Hematopoietic multipotent progenitor cell treated with erythropoietin and hydrocortisone succinate and interleukin-3 and kit ligand, for 8 days (in vitro differentiated cells): ENCODE measurements around the gene ADM2.
"Not testable (repeated sequence)": the region's sequence is repeated elsewhere in the genome, so short reads cannot be mapped to it uniquely, and the experiment has no call there.

Source experiments
- DNase-seq: peaks from one replicate; pipeline ENCODE4 v3.0.0-alpha.2; 2015

ADM2 gene

GRCh38 chr22:50507991-50508884 is 26.9 kb downstream of the ADM2 start, which contains the start of gene NCAPH2:
Gene NCAPH2, plus strand, starts transcription at chr22:50508224. Its CDS starts 114 bp downstream, at chr22:50508338.
- peak; percentile 95 for DNase-seq

GRCh38 chr22:50508897-50509296 is 27.6 kb downstream of the ADM2 start:
- DNase-seq: no peak

GRCh38 chr22:50513175-50513574 is 31.8 kb downstream of the ADM2 start:
- no peak for DNase-seq

GRCh38 chr22:50516068-50516467 is 34.7 kb downstream of the ADM2 start:
- DNase-seq: no peak

DNA sequence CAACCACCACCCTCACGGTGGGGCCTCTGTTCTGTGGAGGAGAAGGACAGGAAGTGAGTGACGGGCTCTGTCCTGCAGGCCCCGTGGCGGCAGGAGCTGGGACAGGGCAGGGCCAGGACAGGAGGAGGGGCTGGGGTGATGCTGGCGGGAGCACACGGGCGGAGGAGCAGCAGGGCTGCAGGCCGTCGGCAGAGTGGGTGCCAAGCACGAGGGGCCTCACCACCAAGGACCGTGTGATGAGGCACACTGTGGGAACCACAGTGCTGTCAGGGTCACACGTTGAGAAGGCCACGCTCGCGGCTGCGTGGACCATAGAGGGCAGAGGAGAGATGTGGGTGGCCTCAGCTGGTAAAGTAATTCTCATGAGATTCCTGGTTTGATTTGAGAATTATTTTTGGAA is 35.5 kb downstream of the ADM2 start:
- DNase-seq: no peak

GRCh38 chr22:50517495-50518260 is 36.3 kb downstream of the ADM2 start:
- no peak for DNase-seq

GRCh38 chr22:50518606-50519005 is 37.3 kb downstream of the ADM2 start:
- no peak for DNase-seq

- no peak for DNase-seq
Observed at GRCh38 chr22:50519151-50519550, 37.8 kb downstream of the ADM2 start.

DNA sequence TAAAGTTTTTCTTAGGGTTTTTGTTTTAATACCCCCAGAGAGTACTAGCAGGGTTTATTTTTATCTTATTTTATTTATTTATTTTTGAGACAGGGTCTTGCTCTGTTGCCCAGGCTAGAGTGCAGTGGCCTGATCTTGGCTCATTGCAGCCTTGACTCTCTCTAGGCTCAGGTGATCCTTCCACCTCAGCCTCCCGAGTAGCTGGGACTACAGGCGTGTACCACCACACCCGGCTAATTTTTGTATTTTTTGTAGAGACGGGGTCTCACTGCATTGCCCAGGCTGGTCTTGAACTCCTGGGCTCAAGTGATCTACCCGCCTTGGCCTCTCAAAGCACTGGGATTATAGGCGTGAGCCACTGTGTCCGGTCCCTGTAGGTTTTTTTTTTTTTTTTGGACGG is 38.8 kb downstream of the ADM2 start:
- DNase-seq: not testable (repeated sequence)

DNA sequence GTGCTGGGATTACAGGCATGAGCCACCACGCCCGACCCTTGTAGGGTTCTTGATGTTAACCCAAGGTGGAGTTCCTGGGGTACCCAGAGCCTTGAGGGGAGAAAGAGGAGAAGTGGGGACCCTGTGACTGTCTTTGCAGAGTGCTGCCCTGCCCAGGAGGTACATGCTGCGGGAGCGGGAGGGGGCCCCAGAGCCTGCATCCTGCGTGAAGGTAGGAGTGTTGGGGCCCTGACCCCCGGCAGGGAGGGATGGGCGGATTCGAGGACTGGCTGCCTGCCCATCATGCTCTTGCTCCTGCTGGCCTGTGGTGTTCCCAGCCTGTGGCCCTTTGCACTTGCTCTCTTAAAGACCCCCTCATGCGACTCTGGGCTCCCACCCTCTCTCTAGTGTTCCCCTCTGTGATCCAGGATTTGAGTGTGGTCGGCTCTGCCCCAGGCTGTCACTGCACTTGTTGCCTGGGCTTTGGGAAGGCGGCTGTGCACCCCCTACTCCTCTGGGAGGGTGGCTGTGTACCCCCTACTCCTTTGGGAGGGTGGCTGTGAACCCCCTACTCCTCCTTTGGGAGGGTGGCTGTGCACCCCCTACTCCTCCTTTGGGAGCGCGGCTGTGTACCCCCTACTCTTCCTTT is 39.6 kb downstream of the ADM2 start:
- no peak for DNase-seq

GRCh38 chr22:50521710-50522109 is 40.4 kb downstream of the ADM2 start:
- no peak for DNase-seq

- DNase-seq: no peak
Observed at GRCh38 chr22:50522208-50522805, 41.0 kb downstream of the ADM2 start.

GRCh38 chr22:50522806-50523438 is 41.6 kb downstream of the ADM2 start:
- no peak for DNase-seq

DNA sequence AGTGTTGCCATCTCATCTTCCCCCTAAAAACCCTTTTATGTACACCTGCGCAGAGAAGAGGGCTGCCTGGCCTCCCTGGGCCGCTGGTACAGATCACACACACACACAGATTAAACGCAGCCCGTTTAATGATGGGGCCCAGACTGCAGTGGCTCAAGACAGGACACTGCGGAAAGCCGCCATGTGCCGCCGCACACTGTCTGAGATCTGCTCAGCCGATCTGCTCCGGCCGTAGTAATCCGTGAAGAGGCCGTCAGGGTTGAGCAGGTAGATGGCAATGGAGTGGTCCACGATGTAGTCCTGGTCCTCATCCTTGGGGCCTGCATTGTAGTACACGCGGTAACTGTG is 42.1 kb downstream of the ADM2 start:
- no peak for DNase-seq

DNA sequence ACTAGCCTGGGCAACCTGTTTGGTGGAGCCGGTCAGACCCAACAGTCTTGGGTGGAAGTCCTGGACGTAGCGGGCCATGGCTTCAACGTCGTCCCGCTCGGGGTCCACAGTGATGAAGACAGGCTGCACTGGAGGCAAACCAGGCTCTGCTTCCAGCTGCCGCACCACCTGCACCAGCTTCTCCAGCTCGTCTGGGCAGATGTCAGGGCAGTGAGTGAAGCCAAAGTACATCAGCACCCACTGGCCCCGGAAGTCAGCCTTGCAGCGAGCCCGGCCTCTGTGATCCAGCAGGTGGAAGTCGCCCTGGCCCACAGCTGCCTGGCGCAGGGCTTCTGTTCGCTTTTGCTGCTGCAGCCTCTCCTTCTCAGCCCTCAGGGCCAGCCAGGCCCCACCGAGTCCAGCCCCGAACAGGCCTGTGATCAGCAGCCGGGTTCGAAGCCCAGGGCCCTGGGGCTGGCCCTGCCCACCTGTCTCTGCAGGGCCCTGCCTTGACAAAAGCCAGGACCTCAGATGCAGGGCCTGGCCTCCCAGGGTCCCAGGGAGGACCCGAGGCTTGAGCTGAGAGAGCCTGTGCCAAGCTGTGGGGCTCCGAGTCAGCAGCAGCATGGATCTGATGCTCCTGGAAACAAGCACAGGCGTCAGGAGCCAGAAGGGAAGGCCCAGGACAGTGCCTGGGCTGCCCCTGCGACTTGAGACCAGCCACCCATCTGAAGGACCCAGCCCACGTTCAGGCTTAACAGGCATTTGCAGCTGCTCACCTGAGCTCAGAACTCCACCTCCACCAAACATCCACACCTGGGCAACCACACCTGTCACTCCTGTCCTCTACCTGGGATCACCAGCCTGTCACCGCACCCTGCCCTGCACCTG is 42.7 kb downstream of the ADM2 start:
- DNase-seq: no peak

DNA sequence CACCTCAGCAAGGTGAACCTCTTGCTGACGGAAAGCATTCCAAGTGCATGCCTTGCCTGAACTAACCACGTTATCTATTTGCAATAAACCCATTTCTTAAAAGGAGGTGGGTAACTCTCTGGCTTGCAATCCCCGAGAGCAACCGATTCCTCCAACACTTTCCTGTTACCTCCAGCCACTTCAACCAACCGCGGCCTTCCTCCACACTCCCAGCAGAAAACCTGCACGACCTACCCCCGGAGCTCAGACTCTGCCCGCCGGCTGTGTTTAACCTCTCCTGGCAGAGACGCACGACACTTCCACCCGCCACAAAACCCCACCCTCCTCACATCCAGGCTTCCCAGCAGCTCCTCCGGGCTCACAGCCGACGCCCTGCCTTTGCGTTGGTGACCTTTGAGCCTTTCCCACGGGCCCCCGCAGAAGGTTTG is 43.3 kb downstream of the ADM2 start:
- DNase-seq: no peak

DNA sequence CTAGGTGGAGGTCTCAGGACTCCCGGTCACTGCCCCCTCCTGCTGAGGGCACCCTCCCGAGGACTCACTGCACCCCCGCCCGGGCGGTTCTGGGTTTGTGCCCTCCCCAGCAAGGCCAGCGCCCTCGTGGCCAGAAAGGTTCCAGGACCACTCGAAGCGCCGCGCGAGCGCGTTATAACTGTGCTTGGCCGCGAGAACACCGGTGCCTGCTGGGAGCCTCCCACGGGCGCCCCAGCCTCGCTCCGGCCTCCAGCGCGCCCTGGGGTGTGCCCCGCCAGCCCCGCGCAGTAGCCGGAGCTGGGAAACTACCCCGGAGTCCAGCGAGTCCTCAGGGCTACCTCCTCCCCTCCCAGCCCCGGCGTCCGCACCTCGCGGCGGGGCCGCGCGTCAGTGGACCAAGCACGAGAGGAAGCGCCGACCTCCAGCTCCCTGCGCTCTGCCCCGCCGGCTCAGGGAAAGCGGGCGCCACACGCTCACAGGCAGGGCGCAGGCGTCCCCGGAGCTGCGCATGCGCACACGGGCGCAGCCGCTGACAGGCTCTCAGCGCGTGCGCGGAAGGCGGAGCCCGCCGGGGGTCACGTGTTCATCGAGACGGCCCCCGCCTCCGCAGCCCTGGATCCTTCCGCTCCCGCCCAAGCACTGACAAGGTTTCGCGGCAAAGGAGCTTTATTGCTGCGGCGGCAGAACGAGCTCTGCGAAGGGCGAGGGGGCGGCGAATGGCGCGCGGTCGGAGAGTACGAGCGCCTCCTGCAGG is 43.9 kb downstream of the ADM2 start, which contains the start of gene SCO2:
Gene SCO2 (minus strand): TSS at position 495 of the 754 bp plus-strand sequence. CDS start 1,187 bp downstream, outside the sequence.
- DNase-seq: peak; percentile 96

GRCh38 chr22:50525858-50526107 is 44.4 kb downstream of the ADM2 start:
- DNase-seq: no peak

DNA sequence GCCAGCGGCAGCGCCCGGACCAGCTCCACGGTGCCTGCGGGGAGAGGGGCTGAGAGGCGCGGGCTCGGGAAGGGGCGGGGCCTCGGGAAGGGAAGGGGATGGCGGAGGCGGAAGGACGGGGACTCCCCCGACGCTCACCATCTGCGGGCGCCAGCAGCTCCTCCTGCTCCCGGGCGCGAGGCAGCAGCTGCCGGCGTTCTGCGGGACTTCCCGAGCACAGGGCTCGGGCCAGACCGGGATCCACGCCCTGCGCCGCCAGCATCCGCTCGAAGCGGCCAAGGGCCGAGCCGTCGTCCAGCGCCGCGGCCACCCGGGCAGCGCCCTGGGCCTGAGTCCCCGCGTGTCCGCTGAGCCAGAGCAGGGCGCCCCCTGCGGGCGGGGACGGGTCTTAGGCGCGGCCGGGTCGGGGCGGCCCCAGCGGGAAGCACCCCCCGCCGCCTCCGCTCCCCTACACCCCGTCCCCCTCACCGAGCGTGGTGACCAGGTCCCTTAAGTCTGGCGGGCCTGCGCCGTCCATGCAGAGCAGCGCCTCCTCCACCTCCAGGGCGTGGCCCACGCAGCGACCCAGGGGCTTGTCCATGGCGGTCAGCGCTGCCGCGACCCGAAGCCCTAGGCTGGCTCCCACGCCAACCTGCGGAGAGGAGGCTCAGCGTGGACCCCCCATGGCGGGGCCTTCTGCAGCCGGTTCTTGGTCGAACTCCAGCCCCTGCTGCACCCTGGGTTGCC is 44.9 kb downstream of the ADM2 start:
- peak; percentile 77 for DNase-seq
